HepG2 (cell line): ENCODE measurements around the gene PDZD4. TPM values are rescaled to one million over a fixed set of nuclear protein-coding genes. Genes with fewer than 3 reads are reported as not detected.

Source experiments
- ATAC-seq: fragments of 200-7000 bp; cut with Tn5 transposase; 3 replicates; pipeline ENCODE4 v1.9.1; 2020; ENCODE audit warnings: mild to moderate bottlenecking, moderate library complexity
- BruUV-seq: library from RNA; stranded (reverse); fragments of 400-500 nt; replicated peaks from 2 replicates; lab custom pipeline; 2021; lab: Mats Ljungman, UMichigan
- CTCF ChIA-PET: fragments of 300-600 bp; formaldehyde crosslinking; extraction: SDS; loops from one replicate; lab custom pipeline; 2021; ENCODE audit warnings: low total read pairs, inconsistent platforms, low intra/inter-chr PET ratio; lab: Yijun Ruan, JAX
- POLR2A ChIA-PET: fragments of 350-600 bp; sonication (Branson Sonifier 250); formaldehyde crosslinking; loops from one replicate; lab custom pipeline; 2020; ENCODE audit warnings: antibody characterized with exemption, inconsistent platforms; lab: Yijun Ruan, JAX
- DNase-seq: peaks from one replicate; pipeline ENCODE4 v3.0.0-alpha.2; 2015; ENCODE audit warnings: low spot score
- FAIRE-seq: peaks from 3 replicates; lab custom pipeline; 2011; peaks lifted over from hg19 to GRCh38; lab: Jason Lieb, UNC
- H2AFZ ChIP-seq: one replicate; pipeline ENCODE4 v1.6.1; 2011; ENCODE audit warnings: low read length, inconsistent platforms
- H3K27ac ChIP-seq: fragments of 300-600 bp; 3 replicates; pipeline ENCODE4 v1.8.0; 2011; ENCODE audit warnings: mixed run types, mild to moderate bottlenecking, mixed read lengths, low read length, inconsistent platforms; ENCODE audit not compliant: insufficient read depth; ENCODE audit errors: extremely low read length
- H3K27me3 ChIP-seq, 2 experiments: fragments of 200-600 bp in 1 of 2; 2 replicates in 1 of 2; 3 replicates in 1 of 2; pipeline versions ENCODE4 v1.6.0 to v1.8.0; 2011; ENCODE audit warnings: low read length in 2 of 2, mild to moderate bottlenecking in 2 of 2, moderate library complexity in 2 of 2, inconsistent platforms in 1 of 2; ENCODE audit not compliant: insufficient read depth in 2 of 2, control insufficient read depth in 1 of 2
- H3K36me3 ChIP-seq, 2 experiments: fragments of 200-600 bp in 1 of 2; replicated peaks in 1 of 2; 2 replicates in 1 of 2; 3 replicates in 1 of 2; pipeline versions ENCODE4 v1.5.1 to v1.8.0; 2011; ENCODE audit warnings: low read length in 2 of 2, inconsistent platforms in 1 of 2; ENCODE audit not compliant: insufficient read depth in 2 of 2, control insufficient read depth in 1 of 2
- H3K4me1 ChIP-seq: 2 replicates; pipeline ENCODE4 v1.5.1; 2012; ENCODE audit warnings: low read length, inconsistent platforms; ENCODE audit not compliant: insufficient read depth
- H3K4me2 ChIP-seq: 2 replicates; pipeline ENCODE4 v1.6.0; 2011; ENCODE audit warnings: low read depth, low read length, inconsistent platforms
- H3K4me3 ChIP-seq, 3 experiments: fragments of 200-600 bp in 1 of 3; sonication (generic), shearing (Covaris generic) in 1 of 3; replicated peaks in 1 of 3; 2 replicates each; pipeline ENCODE4 v1.5.1; 2011 to 2016; ENCODE audit warnings: low read length in 3 of 3, inconsistent platforms in 2 of 3, low read depth in 2 of 3, mild to moderate bottlenecking in 2 of 3, control low read depth in 1 of 3, mixed read lengths in 1 of 3; ENCODE audit not compliant: insufficient read depth in 1 of 3
- H3K79me2 ChIP-seq: one replicate; pipeline ENCODE4 v1.6.1; 2011; ENCODE audit warnings: low read length, inconsistent platforms; ENCODE audit not compliant: insufficient read depth
- H3K9ac ChIP-seq: 2 replicates; pipeline ENCODE4 v1.6.0; 2011; ENCODE audit warnings: mild to moderate bottlenecking, low read depth, low read length, inconsistent platforms; ENCODE audit not compliant: insufficient read depth
- H3K9me3 ChIP-seq: 2 replicates; pipeline ENCODE4 v1.5.1; 2012; ENCODE audit warnings: mild to moderate bottlenecking, low read length
- H4K20me1 ChIP-seq: 2 replicates; pipeline ENCODE4 v1.6.0; 2011; ENCODE audit warnings: inconsistent platforms, mild to moderate bottlenecking, low read length, moderate library complexity; ENCODE audit not compliant: insufficient read depth
- ERF ChIP-seq: IDR thresholded peaks from 2 replicates; pipeline ENCODE4 v1.6.1; 2018; ENCODE audit warnings: missing biosample characterization, missing genetic modification reagents
- EZH2 ChIP-seq: conservative IDR thresholded peaks from 2 replicates; pipeline ENCODE4 v1.6.1; 2012; ENCODE audit warnings: mild to moderate bottlenecking, low read depth, low read length, moderate library complexity
- FLYWCH1 ChIP-seq: sonication (generic); formaldehyde crosslinking; IDR thresholded peaks from 2 replicates; pipeline ENCODE4 v1.8.1; 2023; ENCODE audit warnings: mild to moderate bottlenecking, missing genetic modification reagents
- ISX ChIP-seq: sonication (generic); formaldehyde crosslinking; conservative IDR thresholded peaks from 2 replicates; pipeline ENCODE4 v1.5.0; 2020; ENCODE audit warnings: missing genetic modification reagents
- MTF2 ChIP-seq: sonication (generic); formaldehyde crosslinking; IDR thresholded peaks from 2 replicates; pipeline ENCODE4 v1.5.0; 2020; ENCODE audit warnings: missing genetic modification reagents, borderline replicate concordance
- MXD1 ChIP-seq: sonication (generic); formaldehyde crosslinking; IDR thresholded peaks from 2 replicates; pipeline ENCODE4 v1.4.0; 2020; ENCODE audit warnings: mild to moderate bottlenecking, missing genetic modification reagents
- NR2F2 ChIP-seq: IDR thresholded peaks from 2 replicates; pipeline ENCODE4 v1.6.1; 2012; ENCODE audit warnings: low read depth, inconsistent platforms, borderline replicate concordance
- RFXAP ChIP-seq: sonication (generic); formaldehyde crosslinking; IDR thresholded peaks from 2 replicates; pipeline ENCODE4 v1.4.0; 2020; ENCODE audit warnings: missing genetic modification reagents, borderline replicate concordance
- RXRA ChIP-seq: sonication (generic); formaldehyde crosslinking; IDR thresholded peaks from 2 replicates; pipeline ENCODE4 v1.5.1; 2020; ENCODE audit warnings: missing genetic modification reagents
- SKIL ChIP-seq: sonication (generic); formaldehyde crosslinking; IDR thresholded peaks from 2 replicates; pipeline ENCODE4 v1.8.0; 2022; ENCODE audit warnings: missing genetic modification reagents, mild to moderate bottlenecking, moderate library complexity, borderline replicate concordance
- SRSF1 ChIP-seq: fragments of 200-400 bp; formaldehyde crosslinking; optimal IDR thresholded peaks from 2 replicates; pipeline ENCODE3; 2017; ENCODE audit warnings: mild to moderate bottlenecking, low read depth, low read length, moderate library complexity
- TBX3 ChIP-seq: fragments of 450-650 bp; IDR thresholded peaks from 2 replicates; pipeline ENCODE4 v1.6.1; 2017; ENCODE audit warnings: antibody characterized with exemption, mild to moderate bottlenecking, inconsistent platforms, borderline replicate concordance
- TCF7 ChIP-seq: sonication (generic); IDR thresholded peaks from 2 replicates; pipeline ENCODE4 v1.6.1; 2016; ENCODE audit warnings: antibody characterized with exemption, low read depth
- TFE3 ChIP-seq: IDR thresholded peaks from 2 replicates; pipeline ENCODE4 v1.6.1; 2016
- ZFYVE20 ChIP-seq: sonication (generic); formaldehyde crosslinking; IDR thresholded peaks from 2 replicates; pipeline ENCODE4 v1.8.0; 2023; ENCODE audit warnings: low read depth, mild to moderate bottlenecking, moderate library complexity, missing genetic modification reagents, borderline replicate concordance
- ZMAT3 ChIP-seq: sonication (generic); formaldehyde crosslinking; conservative IDR thresholded peaks from 2 replicates; pipeline ENCODE4 v1.7.0; 2021; ENCODE audit warnings: missing genetic modification reagents
- ZNF292 ChIP-seq: sonication (generic); formaldehyde crosslinking; IDR thresholded peaks from 2 replicates; pipeline ENCODE4 v1.8.1; 2022; ENCODE audit warnings: mild to moderate bottlenecking, low read depth, missing genetic modification reagents, borderline replicate concordance
- ZNF337 ChIP-seq: sonication (generic); formaldehyde crosslinking; IDR thresholded peaks from 2 replicates; pipeline ENCODE4 v1.5.1; 2020; ENCODE audit warnings: missing genetic modification reagents, low read depth, mild to moderate bottlenecking, borderline replicate concordance
- ZNF350 ChIP-seq: sonication (generic); formaldehyde crosslinking; IDR thresholded peaks from 2 replicates; pipeline ENCODE4 v1.4.0; 2020; ENCODE audit warnings: mild to moderate bottlenecking, low read depth, missing genetic modification reagents, borderline replicate concordance
- ZNF572 ChIP-seq: sonication (generic); formaldehyde crosslinking; IDR thresholded peaks from 2 replicates; pipeline ENCODE4 v1.5.1; 2020; ENCODE audit warnings: mild to moderate bottlenecking, missing genetic modification reagents
- ZNF780A ChIP-seq: sonication (generic); formaldehyde crosslinking; IDR thresholded peaks from 2 replicates; pipeline ENCODE4 v1.8.0; 2022; ENCODE audit warnings: mild to moderate bottlenecking, missing genetic modification reagents, moderate library complexity
- WGBS: methylation state at CpG from one replicate; pipeline ENCODE4 v1.1.6; 2017; ENCODE audit warnings: low lambda C conversion rate; 5-methylcytosine and 5-hydroxymethylcytosine counted together
- in situ Hi-C: cut with HindIII; loops from 2 replicates; pipeline ENCODE4 v1.10.0; 2017; ENCODE audit warnings: low pct_unique_long_range_greater_than_20kb; ENCODE audit not compliant: extremely low pct_ligation_motif_present
- intact Hi-C: fragments of 100-400 bp; cut with micrococcal nuclease; formaldehyde crosslinking; loops from one replicate; pipeline ENCODE4 v1.10.0; 2022; ENCODE audit not compliant: unreplicated experiment
- polyA plus RNA-seq, 8 experiments: library from polyadenylated mRNA; depleted of rRNA in 3 of 8; stranded (reverse) in 7 of 8; unstranded in 1 of 8; fragments of >200 nt; fragmentation: Illumina TruSeq in 4 of 8; extraction: Trizol in 4 of 8; gene quantifications; 2 replicates each; pipeline versions ENCODE4 v1.2.1 to v1.2.3, GENCODE V29; 2011 to 2016; ENCODE audit warnings: low read depth in 4 of 8, missing spikeins in 1 of 8, mixed read lengths in 1 of 8; ENCODE audit not compliant: insufficient read depth in 1 of 8
- total RNA-seq, 5 experiments: library from RNA; depleted of rRNA; stranded (reverse); fragments of >200 nt; fragmentation: Illumina TruSeq; extraction: Trizol; gene quantifications; 2 replicates each; pipeline ENCODE4 v1.2.3, GENCODE V29; 2016; ENCODE audit warnings: low read depth in 1 of 5

The PDZD4 gene
- total and polyA plus RNA-seq, 2 of the 13 experiments (the other 11 are each of a cell fraction or from before 2014, with no cell fraction given): not detected

- TF ChIP-seq FLYWCH1 (CRISPR knock-in tag): no peak
- no peak for TF ChIP-seq RXRA (CRISPR knock-in tag)
- TF ChIP-seq TFE3 (CRISPR knock-in tag): no peak
- no peak for TF ChIP-seq ZNF780A (CRISPR knock-in tag)
- no peak for TF ChIP-seq SRSF1
- no peak for TF ChIP-seq ISX
- TF ChIP-seq ZNF572 (CRISPR knock-in tag): no peak
- no peak for TF ChIP-seq ZFYVE20 (CRISPR knock-in tag)
- TF ChIP-seq EZH2: no peak
- TF ChIP-seq ERF: no peak
These were observed 31.5 kb upstream of the PDZD4 start (continued) for GRCh38 chrX:153861733-153862310.

GRCh38 chrX:153861151-153861550 lies 30.8 kb upstream of the PDZD4 start:
- BruUV-seq: no TSS peak
- 63% methylated on average over 5 of the region's 10 CpGs for WGBS
- no peak overlapping the region for H3K27ac ChIP-seq
- no peaks in the 10 kb centered on the region for H3K79me2 ChIP-seq
- CTCF ChIA-PET: no interaction called here
- no peak for FAIRE-seq
- no peaks in the 10 kb centered on the region for H3K4me1 ChIP-seq
- no peaks in the 10 kb centered on the region for H3K9me3 ChIP-seq
- H3K36me3 ChIP-seq: no peaks in the 10 kb centered on the region
- TF ChIP-seq RFXAP (CRISPR knock-in tag) (no peak), ZMAT3 (no peak), ZNF292 (CRISPR knock-in tag) (no peak), MXD1 (CRISPR knock-in tag) (no peak), ZNF337 (no peak), SKIL (no peak), ZNF350 (CRISPR knock-in tag) (no peak), TBX3 (no peak), TCF7 (no peak), NR2F2 (no peak), MTF2 (CRISPR knock-in tag) (no peak)
- H3K27me3 ChIP-seq: no peaks in the 10 kb centered on the region; a peak in 1 of 5 replicates
- no peaks in the 10 kb centered on the region for H4K20me1 ChIP-seq
- intact Hi-C loops (no loop called here), in situ Hi-C loops (no loop called here)
- H3K4me2 ChIP-seq: no peak overlapping the region
- DNase-seq: no peak
- POLR2A ChIA-PET: no interaction called here
- no peak overlapping the region for H3K9ac ChIP-seq
- no peak overlapping the region for H3K4me3 ChIP-seq
- H2AFZ ChIP-seq: no peak overlapping the region
- ATAC-seq: no peak
